ENCODE measurements around the gene BDNF.

DNA sequence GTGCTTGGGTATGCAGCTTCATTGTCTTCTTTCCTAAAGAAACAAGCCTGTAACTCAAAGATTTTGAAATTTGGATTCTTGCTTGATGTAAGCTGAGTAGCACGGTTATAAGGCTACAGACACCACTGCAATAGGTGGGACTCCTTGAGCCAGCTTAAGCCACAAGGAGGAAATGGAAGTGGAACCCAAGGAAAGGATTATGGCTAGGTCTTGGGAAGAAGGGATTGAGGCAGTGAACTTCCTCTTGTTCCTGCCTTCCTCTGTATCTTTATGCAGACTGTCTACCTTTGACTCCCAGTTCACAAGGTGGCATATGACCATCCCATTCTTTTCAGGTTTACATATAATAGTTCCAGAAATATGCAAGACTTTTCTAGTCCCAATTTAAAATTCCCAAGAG is 72.3 kb downstream of the BDNF start:
- no peak for TF ChIP-seq TAF1 (IDR thresholded peaks at IDR 0.05; ENCODE audit: borderline replicate concordance, insufficient read depth, low read length)
- TF ChIP-seq POLR2AphosphoS5 (IDR thresholded peaks at IDR 0.05; ENCODE audit: low read depth, low read length), result no peak
